Gastrocnemius medialis (tissue), 4 donors: ENCODE results near the gene HIVEP3. TPM values are rescaled to one million over a fixed set of nuclear protein-coding genes. Genes with fewer than 3 reads are reported as not detected.

ENCODE experiments used
- ATAC-seq, 2 donors: fragments of 150-250 bp; one replicate each; pipeline ENCODE4 v1.9.1; 2016
- DNase-seq, 2 donors: peaks; one replicate each; pipeline ENCODE4 v3.0.0-alpha.2; 2019
- H3K27ac ChIP-seq, 4 donors: fragments of 200-600 bp; sonication (generic); 1 replicate in 1 of 4; 2 replicates in 3 of 4; pipeline ENCODE4 v1.5.1; 2016 to 2018; ENCODE audit warnings: mild to moderate bottlenecking in 2 of 4, moderate library complexity in 1 of 4
- H3K27me3 ChIP-seq, 3 donors: fragments of 200-600 bp; sonication (generic) in 2 of 3; 1 replicate in 1 of 3; 2 replicates in 2 of 3; pipeline versions ENCODE4 v1.5.1 to v1.6.0; 2016 to 2019; ENCODE audit warnings: mild to moderate bottlenecking in 1 of 3, moderate library complexity in 1 of 3
- H3K36me3 ChIP-seq, 2 donors: fragments of 200-600 bp; sonication (generic) in 1 of 2; one replicate each; pipeline ENCODE4 v1.5.1; 2017 to 2018
- H3K4me1 ChIP-seq, 2 donors: fragments of 200-600 bp; sonication (generic) in 1 of 2; one replicate each; pipeline ENCODE4 v1.5.1; 2016 to 2017; ENCODE audit warnings: mild to moderate bottlenecking in 2 of 2
- H3K4me3 ChIP-seq, 4 donors: fragments of 200-600 bp; sonication (generic) in 3 of 4; 1 replicate in 1 of 4; 2 replicates in 3 of 4; pipeline ENCODE4 v1.5.1; 2016 to 2019; ENCODE audit warnings: mild to moderate bottlenecking in 2 of 4
- H3K9me3 ChIP-seq, 3 donors: fragments of 200-600 bp; sonication (generic) in 2 of 3; 1 replicate in 1 of 3; 2 replicates in 2 of 3; pipeline ENCODE4 v1.5.1; 2016 to 2019
- POLR2A ChIP-seq, 2 donors: fragments of 450-650 bp; IDR thresholded peaks; one replicate each; pipeline ENCODE4 v1.6.1; 2017; ENCODE audit warnings: antibody characterized with exemption in 2 of 2, mild to moderate bottlenecking in 2 of 2, moderate library complexity in 2 of 2
- in situ Hi-C, 4 donors: fragments of 200-750 bp; cut with MboI; loops; one replicate each; pipeline versions ENCODE4 v1.15.0 to v1.8.0; 2017; ENCODE audit warnings: low sequenced_read_pairs in 4 of 4
- intact Hi-C: fragments of 100-400 bp; cut with DNase I; formaldehyde crosslinking; loops from one replicate; pipeline ENCODE4 v1.15.1; 2023; ENCODE audit warnings: low total_unique reads
- total RNA-seq, 4 donors: library from RNA; depleted of rRNA; stranded (reverse); fragments of >200 nt; gene quantifications; one replicate each; pipeline versions ENCODE4 v1.1.0 to v1.2.3, GENCODE V29; 2016
- TF ChIP-seq, protein P1 (sequence below), 5 experiments: fragments of 450-650 bp in 3 of 5; fragments of 200-600 bp in 2 of 5; sonication (generic) in 2 of 5; IDR thresholded peaks in 4 of 5; conservative IDR thresholded peaks in 1 of 5; 1 replicate in 4 of 5; 2 replicates in 1 of 5; pipeline ENCODE4 v1.5.1; 2016 to 2019; ENCODE audit warnings: antibody characterized with exemption in 5 of 5, mild to moderate bottlenecking in 3 of 5, moderate library complexity in 3 of 5

The HIVEP3 gene
- total RNA-seq, 4 donors from 2014 or later, result 0.80 to 1.8 (median 1.3) TPM

DNA sequence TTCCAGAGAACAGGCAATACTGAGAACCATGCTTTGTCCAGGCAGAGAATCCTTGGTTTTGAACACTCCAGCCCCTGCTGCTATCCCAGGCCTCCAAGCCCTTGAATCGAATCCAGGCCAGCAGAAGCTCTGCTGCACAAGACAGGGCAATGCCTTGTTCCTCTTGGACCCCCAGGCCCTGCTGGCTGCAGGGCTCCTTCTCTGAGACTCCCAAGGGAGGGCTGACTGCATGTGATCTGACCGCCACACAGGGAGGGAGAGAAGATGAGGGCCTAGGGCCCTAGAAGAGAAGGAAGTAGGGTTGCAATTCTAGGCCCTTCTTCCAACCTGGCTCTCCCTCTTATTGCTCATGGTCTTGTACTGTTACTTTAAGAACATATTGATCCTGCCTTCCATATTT is 273.7 kb downstream of the HIVEP3 start:
- H3K9me3 ChIP-seq, result no peaks in the 10 kb centered on the region
- H3K27me3 ChIP-seq, result no peaks in the 10 kb centered on the region
- DNase-seq (no peak), ATAC-seq (no peak)
- in situ Hi-C loops (no loop called here), intact Hi-C loops (no loop called here)
- no peaks in the 10 kb centered on the region for H3K36me3 ChIP-seq
- H3K27ac ChIP-seq, result no peak overlapping the region
- peaks cover 0 to 6% of the 10 kb centered on the region in 2 donors for H3K4me1 ChIP-seq
- no peak overlapping the region for H3K4me3 ChIP-seq
- TF ChIP-seq, protein P1, sequence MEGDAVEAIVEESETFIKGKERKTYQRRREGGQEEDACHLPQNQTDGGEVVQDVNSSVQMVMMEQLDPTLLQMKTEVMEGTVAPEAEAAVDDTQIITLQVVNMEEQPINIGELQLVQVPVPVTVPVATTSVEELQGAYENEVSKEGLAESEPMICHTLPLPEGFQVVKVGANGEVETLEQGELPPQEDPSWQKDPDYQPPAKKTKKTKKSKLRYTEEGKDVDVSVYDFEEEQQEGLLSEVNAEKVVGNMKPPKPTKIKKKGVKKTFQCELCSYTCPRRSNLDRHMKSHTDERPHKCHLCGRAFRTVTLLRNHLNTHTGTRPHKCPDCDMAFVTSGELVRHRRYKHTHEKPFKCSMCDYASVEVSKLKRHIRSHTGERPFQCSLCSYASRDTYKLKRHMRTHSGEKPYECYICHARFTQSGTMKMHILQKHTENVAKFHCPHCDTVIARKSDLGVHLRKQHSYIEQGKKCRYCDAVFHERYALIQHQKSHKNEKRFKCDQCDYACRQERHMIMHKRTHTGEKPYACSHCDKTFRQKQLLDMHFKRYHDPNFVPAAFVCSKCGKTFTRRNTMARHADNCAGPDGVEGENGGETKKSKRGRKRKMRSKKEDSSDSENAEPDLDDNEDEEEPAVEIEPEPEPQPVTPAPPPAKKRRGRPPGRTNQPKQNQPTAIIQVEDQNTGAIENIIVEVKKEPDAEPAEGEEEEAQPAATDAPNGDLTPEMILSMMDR (IDR thresholded peaks at IDR 0.05 in 4 of 5, conservative IDR thresholded peaks at IDR 0.05 in 1 of 5), result no peak
- TF ChIP-seq POLR2A (IDR thresholded peaks at IDR 0.05), result no peak

DNA sequence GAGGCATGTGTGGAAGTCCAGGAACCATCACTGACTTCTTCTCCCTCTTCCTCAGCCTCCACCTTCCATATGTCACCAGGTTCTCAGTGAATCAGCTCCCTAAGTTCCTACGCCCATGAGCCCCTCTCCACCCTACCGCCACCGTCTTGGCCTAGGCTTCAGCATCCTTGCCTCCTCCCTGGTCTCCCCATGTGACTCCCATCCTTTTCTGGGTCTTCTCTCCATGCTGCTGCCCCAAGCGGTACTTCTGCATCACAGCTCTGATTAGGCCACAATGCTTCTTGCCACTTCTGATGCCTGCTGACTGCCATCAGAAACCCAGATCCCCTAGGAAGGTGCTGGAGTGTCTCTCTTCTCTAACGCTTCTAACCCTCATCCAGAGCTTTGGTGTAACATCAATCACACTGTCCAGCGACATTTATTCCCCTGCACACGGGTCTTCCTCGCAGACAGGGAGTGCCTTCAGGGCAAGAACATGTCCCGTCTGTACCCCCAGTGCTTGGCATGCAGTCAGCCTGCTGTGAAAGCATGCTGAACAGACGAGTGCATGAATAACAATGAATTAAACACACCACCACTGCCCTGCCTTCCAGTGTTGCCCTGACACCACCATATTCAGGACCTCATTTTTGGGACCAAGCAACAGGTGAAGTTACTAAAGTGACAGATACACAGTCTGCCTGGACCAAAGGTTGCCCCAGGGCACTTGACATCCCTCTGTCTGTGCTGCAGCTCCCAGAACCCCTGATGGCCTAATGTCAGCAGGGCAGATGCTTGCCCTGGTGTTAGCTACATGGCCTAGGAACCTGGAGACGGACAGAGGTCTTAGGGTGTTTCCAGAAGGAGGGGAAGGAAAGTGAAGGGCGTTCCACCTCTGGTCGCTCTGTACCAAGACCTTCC is 275.6 kb downstream of the HIVEP3 start:
- DNase-seq (no peak), ATAC-seq (no peak)
- intact Hi-C loops, result no loop called here
- Histone ChIP-seq H3K4me1 (peaks cover 0 to 3% of the 10 kb centered on the region in 2 donors), H3K36me3 (no peaks in the 10 kb centered on the region), H3K4me3 (no peak overlapping the region), H3K27me3 (no peaks in the 10 kb centered on the region), H3K9me3 (no peaks in the 10 kb centered on the region), H3K27ac (no peak overlapping the region)
- in situ Hi-C loops, result no loop called here
- TF ChIP-seq POLR2A (IDR thresholded peaks at IDR 0.05), result no peak
- TF ChIP-seq, protein P1 (IDR thresholded peaks at IDR 0.05 in 4 of 5, conservative IDR thresholded peaks at IDR 0.05 in 1 of 5), result no peak

DNA sequence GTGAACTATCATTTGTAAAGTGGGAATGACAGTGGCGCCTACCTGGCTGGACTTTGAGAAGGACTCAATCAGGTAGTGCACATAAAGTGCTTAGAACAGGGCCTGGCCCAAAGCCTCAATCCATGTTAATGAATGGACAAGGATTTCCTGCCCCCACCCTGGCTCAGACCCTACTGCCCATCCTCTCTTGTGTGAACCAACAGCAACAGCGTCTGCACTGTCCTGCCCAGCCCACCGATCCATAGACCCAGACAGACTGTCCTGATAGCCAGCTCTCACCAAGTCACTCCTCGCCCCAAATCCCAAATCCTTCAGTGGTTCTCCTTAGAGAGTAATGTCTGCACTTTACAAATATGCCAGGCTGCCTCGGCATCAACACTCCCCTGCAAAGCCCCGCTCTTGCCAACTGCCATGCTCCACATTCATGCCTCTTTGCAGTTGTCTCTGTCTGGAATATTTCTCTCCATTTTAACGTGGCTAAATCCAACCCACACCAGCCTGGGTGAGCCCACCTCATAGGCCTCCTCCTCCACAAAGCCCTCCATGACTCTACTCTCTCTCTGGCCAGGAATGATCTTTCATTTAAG is 276.7 kb downstream of the HIVEP3 start:
- H3K36me3 ChIP-seq, result no peaks in the 10 kb centered on the region
- H3K4me1 ChIP-seq, result peaks cover 0 to 3% of the 10 kb centered on the region in 2 donors
- H3K27ac ChIP-seq, result no peak overlapping the region
- intact Hi-C loops (no loop called here), in situ Hi-C loops (no loop called here)
- no peak for TF ChIP-seq POLR2A (IDR thresholded peaks at IDR 0.05)
- TF ChIP-seq, protein P1 (IDR thresholded peaks at IDR 0.05 in 4 of 5, conservative IDR thresholded peaks at IDR 0.05 in 1 of 5), result no peak
- no peaks in the 10 kb centered on the region for H3K9me3 ChIP-seq
- no peak overlapping the region for H3K4me3 ChIP-seq
- no peaks in the 10 kb centered on the region for H3K27me3 ChIP-seq
- DNase-seq (no peak), ATAC-seq (no peak)

DNA sequence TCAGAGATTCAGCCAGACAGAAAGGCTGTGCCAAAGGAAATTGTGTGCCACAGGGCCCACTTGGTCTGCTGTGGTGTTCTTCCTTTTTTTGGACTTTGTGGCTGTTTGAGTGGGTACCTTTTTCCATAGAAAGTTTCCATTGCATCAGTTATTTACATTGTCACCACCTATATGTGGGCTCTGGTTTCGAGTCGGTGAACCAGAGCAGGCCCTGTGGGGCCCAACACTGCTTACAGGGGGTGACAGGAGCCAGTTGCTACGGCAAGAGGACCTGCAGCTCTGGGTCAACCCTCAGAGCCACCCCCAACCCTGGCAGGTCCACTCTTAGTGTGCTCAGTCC is 277.3 kb downstream of the HIVEP3 start:
- Histone ChIP-seq H3K9me3 (no peaks in the 10 kb centered on the region), H3K27ac (no peak overlapping the region), H3K4me1 (peaks cover 0 to 3% of the 10 kb centered on the region in 2 donors), H3K27me3 (no peaks in the 10 kb centered on the region), H3K36me3 (no peaks in the 10 kb centered on the region), H3K4me3 (no peak overlapping the region)
- DNase-seq (no peak), ATAC-seq (no peak)
- in situ Hi-C loops, result no loop called here
- TF ChIP-seq POLR2A (IDR thresholded peaks at IDR 0.05), result no peak
- TF ChIP-seq, protein P1 (IDR thresholded peaks at IDR 0.05 in 4 of 5, conservative IDR thresholded peaks at IDR 0.05 in 1 of 5), result no peak
- intact Hi-C loops, result no loop called here
